Measurements from ENCODE around the gene ADAMTS8. TPM values are rescaled to one million over a fixed set of nuclear protein-coding genes. Genes with fewer than 3 reads are reported as not detected.

ADAMTS8 gene
- total RNA-seq, 1 donor from 2014 or later: 0.21 TPM

DNA sequence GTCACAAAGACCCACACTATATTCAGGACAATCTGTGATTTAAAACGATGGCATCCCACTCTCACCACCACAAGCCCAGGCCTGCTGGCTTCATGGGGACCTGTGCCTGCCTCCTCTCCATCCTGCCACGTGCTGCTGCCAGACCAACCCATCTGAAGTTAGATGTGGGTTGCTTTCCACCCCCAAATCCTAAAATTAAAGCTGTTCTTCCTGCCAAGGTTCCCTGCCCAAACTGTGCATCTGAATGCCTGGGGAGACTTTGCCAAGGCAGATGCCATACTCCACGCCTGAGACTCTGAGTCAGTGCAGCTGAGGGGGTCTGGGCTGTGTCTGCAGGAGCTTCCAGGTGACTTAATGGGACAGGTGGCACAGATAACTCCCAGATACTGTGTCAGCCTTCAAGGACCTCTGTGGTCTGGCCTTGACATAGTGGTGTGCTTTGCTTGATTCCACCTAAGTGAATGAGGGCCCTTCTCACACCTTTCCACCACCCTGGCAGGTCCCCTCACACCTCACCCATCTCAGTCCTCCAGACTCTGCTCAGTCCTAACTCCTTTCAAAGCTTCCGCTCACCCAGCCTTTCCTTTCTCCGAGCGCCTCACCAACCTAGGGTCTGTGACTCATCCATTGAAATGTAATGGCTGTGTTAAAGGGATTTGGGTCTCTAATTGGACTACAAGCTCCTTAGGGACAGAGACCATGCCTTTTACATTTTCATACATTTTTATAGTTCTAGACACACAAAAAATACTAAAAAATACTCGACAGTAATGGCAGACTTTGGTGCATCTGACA is 18.6 kb downstream of the ADAMTS8 start:
- no peak overlapping the region for H3K27ac Mint-ChIP-seq (ENCODE audit: unreplicated experiment)
- no peaks in the 10 kb centered on the region for H3K4me1 Mint-ChIP-seq
- no peak for DNase-seq (ENCODE audit: low read depth, low spot score)
- no peaks in the 10 kb centered on the region for H3K9me3 Mint-ChIP-seq
- H3K36me3 Mint-ChIP-seq (ENCODE audit: low read depth): no peaks in the 10 kb centered on the region
- H3K27me3 Mint-ChIP-seq (ENCODE audit: low read depth): peaks cover 14% of the 10 kb centered on the region
- H3K4me3 Mint-ChIP-seq: no peak overlapping the region
- TF ChIP-seq, protein P1, sequence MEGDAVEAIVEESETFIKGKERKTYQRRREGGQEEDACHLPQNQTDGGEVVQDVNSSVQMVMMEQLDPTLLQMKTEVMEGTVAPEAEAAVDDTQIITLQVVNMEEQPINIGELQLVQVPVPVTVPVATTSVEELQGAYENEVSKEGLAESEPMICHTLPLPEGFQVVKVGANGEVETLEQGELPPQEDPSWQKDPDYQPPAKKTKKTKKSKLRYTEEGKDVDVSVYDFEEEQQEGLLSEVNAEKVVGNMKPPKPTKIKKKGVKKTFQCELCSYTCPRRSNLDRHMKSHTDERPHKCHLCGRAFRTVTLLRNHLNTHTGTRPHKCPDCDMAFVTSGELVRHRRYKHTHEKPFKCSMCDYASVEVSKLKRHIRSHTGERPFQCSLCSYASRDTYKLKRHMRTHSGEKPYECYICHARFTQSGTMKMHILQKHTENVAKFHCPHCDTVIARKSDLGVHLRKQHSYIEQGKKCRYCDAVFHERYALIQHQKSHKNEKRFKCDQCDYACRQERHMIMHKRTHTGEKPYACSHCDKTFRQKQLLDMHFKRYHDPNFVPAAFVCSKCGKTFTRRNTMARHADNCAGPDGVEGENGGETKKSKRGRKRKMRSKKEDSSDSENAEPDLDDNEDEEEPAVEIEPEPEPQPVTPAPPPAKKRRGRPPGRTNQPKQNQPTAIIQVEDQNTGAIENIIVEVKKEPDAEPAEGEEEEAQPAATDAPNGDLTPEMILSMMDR (conservative IDR thresholded peaks at IDR 0.05): no peak

DNA sequence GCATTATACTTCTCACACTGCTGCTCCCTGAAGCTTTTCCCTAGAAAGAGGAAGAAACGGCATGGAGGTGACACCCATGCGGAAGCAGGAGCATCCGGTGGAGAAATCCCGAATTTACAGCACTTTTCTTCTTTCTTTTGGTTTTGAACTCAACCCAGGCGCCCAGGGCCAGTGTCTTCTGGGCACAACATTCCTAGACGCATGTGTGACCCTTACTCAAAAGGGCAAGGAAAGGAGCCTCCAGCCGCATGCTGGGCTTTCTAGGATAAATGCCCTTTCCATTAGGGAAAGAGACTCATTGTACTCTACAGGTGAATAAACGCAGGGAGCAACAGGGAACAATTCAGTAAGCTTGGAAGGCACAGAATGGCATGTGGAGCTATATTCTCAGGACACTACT is 19.5 kb downstream of the ADAMTS8 start:
- Mint-ChIP-seq H3K4me1 (no peaks in the 10 kb centered on the region), H3K27me3 (ENCODE audit: low read depth) (peaks cover 13% of the 10 kb centered on the region), H3K36me3 (ENCODE audit: low read depth) (no peaks in the 10 kb centered on the region), H3K27ac (ENCODE audit: unreplicated experiment) (no peak overlapping the region), H3K9me3 (no peaks in the 10 kb centered on the region), H3K4me3 (no peak overlapping the region)
- no peak for DNase-seq (ENCODE audit: low read depth, low spot score)
- TF ChIP-seq, protein P1 (conservative IDR thresholded peaks at IDR 0.05): no peak

DNA sequence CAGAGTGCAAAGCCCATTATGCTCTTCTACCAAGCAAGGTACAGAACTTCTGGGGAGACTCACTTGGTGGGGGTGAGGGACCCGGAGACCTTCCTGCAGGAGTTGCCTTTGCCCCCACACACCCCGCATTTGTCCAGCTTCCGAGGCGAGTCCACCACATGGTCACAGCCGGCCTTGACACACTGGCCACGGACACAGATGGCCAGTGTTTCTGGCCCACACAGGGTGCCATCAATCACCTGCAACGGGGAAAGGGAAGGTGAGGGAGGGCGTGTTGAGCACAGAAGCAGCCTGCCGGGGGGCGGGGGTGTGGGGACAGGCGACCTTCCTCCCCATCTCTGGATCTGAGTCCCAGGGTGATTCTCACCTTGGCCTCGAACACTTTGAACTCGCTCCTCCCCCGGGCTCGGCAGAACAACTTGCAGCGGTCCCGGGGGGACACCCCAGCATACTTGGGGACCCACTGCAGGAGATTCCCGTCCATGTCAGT is 20.0 kb downstream of the ADAMTS8 start:
- H3K9me3 Mint-ChIP-seq: no peaks in the 10 kb centered on the region
- H3K27ac Mint-ChIP-seq (ENCODE audit: unreplicated experiment): no peak overlapping the region
- H3K36me3 Mint-ChIP-seq (ENCODE audit: low read depth): no peaks in the 10 kb centered on the region
- TF ChIP-seq, protein P1 (conservative IDR thresholded peaks at IDR 0.05): no peak
- H3K4me3 Mint-ChIP-seq: no peak overlapping the region
- DNase-seq (ENCODE audit: low read depth, low spot score): no peak
- H3K4me1 Mint-ChIP-seq: no peaks in the 10 kb centered on the region
- H3K27me3 Mint-ChIP-seq (ENCODE audit: low read depth): peaks cover 13% of the 10 kb centered on the region

DNA sequence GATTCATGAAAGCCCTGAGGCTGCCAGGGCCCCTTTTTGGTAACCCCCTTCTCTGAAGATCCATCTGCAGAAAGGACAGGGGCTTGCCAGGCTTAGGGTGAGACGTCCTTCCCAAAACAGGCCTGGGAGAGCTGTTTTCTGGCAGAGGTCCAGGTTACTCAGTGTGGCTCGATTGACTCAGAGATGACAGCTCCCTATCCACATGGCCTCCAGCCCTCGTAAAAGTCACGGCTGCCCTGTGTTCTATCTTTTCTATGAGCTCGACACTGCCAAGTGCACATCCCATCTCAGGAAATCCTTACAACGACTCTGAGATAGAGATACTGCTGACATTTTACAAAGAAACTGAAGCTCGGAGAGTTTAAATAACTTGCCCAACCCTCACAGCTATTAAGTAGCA is 20.4 kb downstream of the ADAMTS8 start:
- Mint-ChIP-seq H3K36me3 (ENCODE audit: low read depth) (no peaks in the 10 kb centered on the region), H3K27ac (ENCODE audit: unreplicated experiment) (no peak overlapping the region), H3K4me3 (no peak overlapping the region), H3K4me1 (no peaks in the 10 kb centered on the region), H3K27me3 (ENCODE audit: low read depth) (peaks cover 16% of the 10 kb centered on the region), H3K9me3 (no peaks in the 10 kb centered on the region)
- TF ChIP-seq, protein P1 (conservative IDR thresholded peaks at IDR 0.05): no peak
- no peak for DNase-seq (ENCODE audit: low read depth, low spot score)

DNA sequence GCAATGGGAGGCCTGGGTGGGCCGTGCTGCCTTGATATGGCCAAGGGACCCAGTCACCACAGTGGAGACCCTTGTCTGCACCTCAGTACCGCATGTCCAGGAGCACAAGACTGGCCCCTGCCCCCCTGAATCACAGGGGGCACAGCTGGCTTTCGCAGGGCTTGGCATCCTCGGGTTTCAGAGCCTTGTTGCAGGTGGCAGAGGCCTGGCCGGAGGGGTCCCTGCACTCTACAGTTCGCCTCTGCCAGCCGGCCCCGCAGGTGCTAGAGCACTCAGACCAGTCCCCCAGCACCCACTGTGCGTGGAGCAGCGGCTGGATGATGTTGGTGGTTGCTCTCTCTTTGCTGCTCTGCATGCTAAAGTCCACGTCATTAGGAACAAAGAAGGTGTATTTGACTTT is 23.0 kb downstream of the ADAMTS8 start:
- Mint-ChIP-seq H3K4me1 (peaks cover 5% of the 10 kb centered on the region), H3K27ac (ENCODE audit: unreplicated experiment) (no peak overlapping the region), H3K27me3 (ENCODE audit: low read depth) (peaks cover 16% of the 10 kb centered on the region), H3K9me3 (no peaks in the 10 kb centered on the region), H3K36me3 (ENCODE audit: low read depth) (no peaks in the 10 kb centered on the region), H3K4me3 (no peak overlapping the region)
- TF ChIP-seq, protein P1 (conservative IDR thresholded peaks at IDR 0.05): no peak
- no peak for DNase-seq (ENCODE audit: low read depth, low spot score)
